ENCODE data around the gene RBL1. TPM values are rescaled to one million over a fixed set of nuclear protein-coding genes. Genes with fewer than 3 reads are reported as not detected.

Gene RBL1
- total and polyA plus RNA-seq, 10 of the 15 experiments (the other 5 are each of a cell fraction or from before 2014, with no cell fraction given) = 4.5 to 51.1 (median 24.9) TPM

- Histone ChIP-seq H3K27ac (ENCODE audit: control insufficient read depth, insufficient read depth) (peak overlapping the region; percentile 96), H3K79me2 (ENCODE audit: control insufficient read depth, insufficient read depth, low read length) (peaks cover 47% of the 10 kb centered on the region), H4K20me1 (ENCODE audit: control insufficient read depth, insufficient read depth) (no peaks in the 10 kb centered on the region), H3K27me3 (replicated peaks in 1 of 2; ENCODE audit: control insufficient read depth in 2 of 2, insufficient read depth in 2 of 2, low read length in 1 of 2) (no peaks in the 10 kb centered on the region), H2AFZ (ENCODE audit: control insufficient read depth, low read depth, low read length) (peak overlapping the region; percentile 100), H3K9me3 (replicated peaks; ENCODE audit: control insufficient read depth, insufficient read depth, low read length) (no peaks in the 10 kb centered on the region), H3K36me3 (ENCODE audit: control insufficient read depth in 2 of 2, insufficient read depth in 2 of 2, low read length in 1 of 2) (no peaks in the 10 kb centered on the region), H3K9ac (ENCODE audit: control insufficient read depth, insufficient read depth, low read length) (peak overlapping the region; percentile 92), H3K4me3 (peak overlapping the region; percentile 69), H3K4me1 (ENCODE audit: control insufficient read depth, insufficient read depth, low read length) (peaks cover 16% of the 10 kb centered on the region), H3K4me2 (ENCODE audit: control insufficient read depth, insufficient read depth) (peak overlapping the region; percentile 72)
- in situ Hi-C loops (cut with MboI) = no loop called here
- FAIRE-seq = no peak
- ChIA-PET RAD21 (ENCODE audit: unreplicated experiment) (interaction anchor here (1.3 to 1.4 kb wide), 4 partner anchors 12 to 87 kb away, joined by 3 to 7 read pairs (median 3); no protein-coding TSS in a partner anchor), POLR2A (interaction anchor here (0.9 to 3.9 kb wide), 6 partner anchors 18 to 1142 kb away, joined by 3 to 17 read pairs (median 4); partner anchors contain the start of genes MROH8 and RPN2), SMC1A (ENCODE audit: uncharacterized antibody, unreplicated experiment) (interaction anchor here (1.0 to 1.4 kb wide), 4 partner anchors 8 to 101 kb away, joined by 3 to 5 read pairs (median 4); no protein-coding TSS in a partner anchor), CTCF (interaction anchor here (0.7 to 1.4 kb wide), 7 partner anchors 8 to 259 kb away, joined by 3 to 6 read pairs (median 5); partner anchors contain the start of genes MROH8 and RPN2)
- TF ChIP-seq CEBPZ (IDR thresholded peaks at IDR 0.05; ENCODE audit: low read depth, low read length) = no peak
- TF ChIP-seq E2F4 (IDR thresholded peaks at IDR 0.05; ENCODE audit: low read depth, low read length) = no peak
- 0 out of 2 replicates have a peak, but pooled peaks have one; percentile 9 for TF ChIP-seq EED (IDR thresholded peaks at IDR 0.05; ENCODE audit: low read depth)
- 0 out of 2 replicates have a peak, but pooled peaks have one; percentile 26 for TF ChIP-seq ESRRA (IDR thresholded peaks at IDR 0.05; ENCODE audit: low read length)
- TF ChIP-seq SMAD5 (IDR thresholded peaks at IDR 0.05; ENCODE audit: low read depth) = 0 out of 2 replicates have a peak, but pooled peaks have one; percentile 30
- no peak for TF ChIP-seq PML (IDR thresholded peaks at IDR 0.05; ENCODE audit: low read length)
- no peak for TF ChIP-seq FOS (IDR thresholded peaks at IDR 0.05; ENCODE audit: borderline replicate concordance, extremely low read depth, insufficient read length)
- TF ChIP-seq HCFC1 (IDR thresholded peaks at IDR 0.05; ENCODE audit: low read length) = no peak
- TF ChIP-seq MYC (IDR thresholded peaks at IDR 0.05; ENCODE audit: insufficient read depth, insufficient read length, insufficient replicate concordance, low read length, severe bottlenecking) = no peak
- TF ChIP-seq FOXK2 (IDR thresholded peaks at IDR 0.05) = no peak
- peak; percentile 47; the same call in 1 of the 2 replicates for TF ChIP-seq CREB1 (IDR thresholded peaks at IDR 0.05; ENCODE audit: low read depth)
- TF ChIP-seq POLR2AphosphoS5 (IDR thresholded peaks at IDR 0.05; ENCODE audit: low read length) = peak; percentile 52; the same call in 1 of the 2 replicates
- TF ChIP-seq SPI1 (IDR thresholded peaks at IDR 0.05; ENCODE audit: borderline replicate concordance, insufficient read depth, low read depth, low read length) = peak; percentile 26; the same call in 1 of the 2 replicates
- no peak for DNase-seq (ENCODE audit: low read depth, low spot score)
- no TSS peak for BruUV-seq (replicated peaks)
- intact Hi-C loops (cut with micrococcal nuclease; ENCODE audit: unreplicated experiment) = loop anchor here (5.0 to 10.0 kb wide), 3 partner anchors 53 to 1350 kb away; partner anchors contain the start of genes MROH8, RBM39 and RPN2
- WGBS (ENCODE audit: insufficient coverage, insufficient replicate concordance, low lambda C conversion rate, missing lambda C conversion rate) = 2% methylated on average over 19 of the region's 19 CpGs
- peak; percentile 63 for ATAC-seq
Observed at GRCh38 chr20:37095108-37095598, 644 bp downstream of the RBL1 start.
